Ectodermal cell (in vitro differentiated cells): ENCODE measurements around the gene PABPC3.

ENCODE experiments used
- H3K27ac ChIP-seq: 2 replicates; pipeline ENCODE4 v1.7.0; 2013; ENCODE audit warnings: mild to moderate bottlenecking, low read depth, low read length; ENCODE audit not compliant: insufficient read depth, poor library complexity, severe bottlenecking
- H3K27me3 ChIP-seq: 2 replicates; pipeline ENCODE4 v1.7.0; 2013; ENCODE audit warnings: mild to moderate bottlenecking, low read length; ENCODE audit not compliant: insufficient read depth, control insufficient read depth, poor library complexity, severe bottlenecking
- H3K36me3 ChIP-seq: one replicate; pipeline ENCODE4 v1.7.0; 2013; ENCODE audit warnings: low read length; ENCODE audit not compliant: control insufficient read depth, insufficient read depth
- H3K4me1 ChIP-seq: one replicate; pipeline ENCODE4 v1.7.0; 2013; ENCODE audit warnings: low read length; ENCODE audit not compliant: control insufficient read depth, insufficient read depth
- H3K4me3 ChIP-seq: 2 replicates; pipeline ENCODE4 v1.7.0; 2013; ENCODE audit warnings: low read depth, low read length, control low read depth; ENCODE audit not compliant: insufficient read depth
- H3K9me3 ChIP-seq: 2 replicates; pipeline ENCODE4 v1.7.0; 2013; ENCODE audit warnings: mild to moderate bottlenecking, low read length, moderate library complexity; ENCODE audit not compliant: control insufficient read depth
- WGBS, 2 experiments: methylation state at CpG; one replicate each; pipeline ENCODE4 v1.1.7; 2013; ENCODE audit warnings: missing lambda C conversion rate in 2 of 2; 5-methylcytosine and 5-hydroxymethylcytosine counted together

The PABPC3 gene

DNA sequence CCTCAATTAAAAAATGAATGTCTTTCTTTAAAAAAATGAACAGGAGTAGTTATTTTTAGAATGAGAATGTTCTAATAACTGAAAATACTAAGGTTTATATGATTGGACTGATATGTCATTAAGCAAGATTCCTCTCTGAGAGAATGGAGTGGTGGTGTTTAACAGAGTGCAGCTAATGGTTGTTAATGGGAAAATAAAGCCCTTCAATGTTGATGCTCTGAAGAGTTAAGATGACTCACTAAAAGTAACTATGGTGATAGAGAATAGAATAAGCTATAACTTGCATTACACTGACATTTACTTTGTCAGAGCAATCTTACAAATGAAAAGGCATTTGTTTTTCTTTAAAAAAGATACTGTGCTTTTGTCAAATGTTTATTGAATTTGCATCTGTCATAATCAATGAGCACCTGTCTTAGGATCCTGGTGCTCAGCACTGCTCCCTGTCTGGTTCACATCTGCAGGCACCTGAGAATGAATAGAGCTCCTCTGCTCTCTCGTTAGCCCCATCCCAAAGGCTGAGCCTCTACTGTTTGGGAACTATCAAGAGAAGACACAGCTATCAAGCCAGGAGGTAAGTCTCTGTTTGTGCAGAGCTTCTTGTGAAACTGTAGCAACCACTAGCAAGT, 15.1 kb downstream of the PABPC3 start:
- no peak overlapping the region for H3K4me3 ChIP-seq
- H3K27me3 ChIP-seq, result no peaks in the 10 kb centered on the region
- WGBS, 2 experiments, result 68 to 71% methylated on average over 1 of the region's 1 CpG
- no peaks in the 10 kb centered on the region for H3K4me1 ChIP-seq
- H3K27ac ChIP-seq, result no peak overlapping the region
- no peaks in the 10 kb centered on the region for H3K36me3 ChIP-seq
- no peaks in the 10 kb centered on the region for H3K9me3 ChIP-seq

DNA sequence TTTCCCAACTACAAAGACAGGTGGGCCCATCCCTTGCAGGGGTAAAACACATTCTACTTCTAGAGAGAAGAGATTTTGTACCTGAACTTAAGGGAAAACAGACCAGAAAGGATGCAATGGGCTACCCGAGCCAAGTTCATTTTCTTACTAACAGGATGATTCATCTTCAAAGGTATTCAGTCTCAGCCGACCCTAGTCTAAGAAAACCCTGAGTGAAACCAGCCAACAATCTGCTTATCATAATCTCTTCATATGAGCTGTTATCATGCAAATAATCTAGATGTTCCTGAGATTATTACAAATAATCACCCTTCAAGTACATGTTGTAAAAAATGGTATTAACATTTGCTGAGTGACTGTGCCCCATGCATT, 15.6 kb downstream of the PABPC3 start:
- H3K27ac ChIP-seq, result no peak overlapping the region
- H3K27me3 ChIP-seq, result no peaks in the 10 kb centered on the region
- H3K4me3 ChIP-seq, result no peak overlapping the region
- no peaks in the 10 kb centered on the region for H3K36me3 ChIP-seq
- 80 to 82% methylated on average over 2 of the region's 2 CpGs for WGBS, 2 experiments
- no peaks in the 10 kb centered on the region for H3K9me3 ChIP-seq
- no peaks in the 10 kb centered on the region for H3K4me1 ChIP-seq

DNA sequence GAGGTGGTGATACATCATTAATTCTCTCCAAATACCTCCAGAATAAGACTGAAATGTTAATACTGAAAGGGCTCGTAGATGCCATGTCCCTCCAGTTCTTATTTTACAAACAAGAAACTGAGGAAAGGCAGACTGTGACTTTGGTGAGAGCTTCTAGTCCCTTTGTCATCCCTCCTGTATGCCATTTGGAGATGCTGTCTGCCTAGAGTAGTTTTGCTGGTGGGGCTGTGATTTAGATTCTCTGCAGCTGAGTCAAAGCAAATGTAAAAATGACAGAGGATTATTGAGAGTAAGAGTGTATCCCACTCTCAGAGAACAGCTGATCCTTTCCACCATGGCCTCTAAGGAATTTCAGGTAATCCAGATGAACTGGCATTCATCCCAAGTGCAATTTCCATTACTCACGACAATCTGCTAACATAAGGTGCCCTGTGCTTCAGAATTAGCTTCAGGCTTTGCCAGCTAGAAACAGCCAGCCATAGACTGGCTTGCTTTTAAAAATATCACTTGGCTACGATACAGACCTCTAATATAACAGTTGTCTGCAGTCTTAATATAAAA, 16.8 kb downstream of the PABPC3 start:
- Histone ChIP-seq H3K27ac (no peak overlapping the region), H3K27me3 (no peaks in the 10 kb centered on the region), H3K9me3 (no peaks in the 10 kb centered on the region), H3K4me3 (no peak overlapping the region), H3K36me3 (no peaks in the 10 kb centered on the region), H3K4me1 (no peaks in the 10 kb centered on the region)
- WGBS, 2 experiments, result 68 to 82% methylated on average over 2 to 3 of the region's 3 CpGs

DNA sequence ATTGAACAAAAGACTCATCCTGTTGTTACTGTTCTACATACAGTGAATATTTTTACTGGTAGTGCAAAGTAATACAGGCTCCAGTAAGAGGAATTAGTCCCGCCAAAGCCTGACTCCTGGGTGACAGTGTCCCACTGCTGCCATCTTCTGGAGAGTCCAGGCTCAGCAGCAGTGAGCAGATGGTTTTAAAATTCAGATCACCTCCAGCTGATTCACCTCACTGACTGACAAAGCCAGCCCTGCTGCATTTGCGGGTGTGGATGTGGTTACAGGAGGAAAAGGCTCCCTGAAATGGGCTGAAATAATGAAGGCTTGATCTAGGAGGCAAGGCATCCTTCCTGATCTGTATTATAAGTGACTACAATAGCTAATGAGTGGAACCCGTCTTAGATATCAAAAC, 18.3 kb downstream of the PABPC3 start:
- Histone ChIP-seq H3K9me3 (no peaks in the 10 kb centered on the region), H3K4me3 (no peak overlapping the region), H3K36me3 (no peaks in the 10 kb centered on the region), H3K4me1 (no peaks in the 10 kb centered on the region), H3K27ac (no peak overlapping the region), H3K27me3 (no peaks in the 10 kb centered on the region)
- WGBS, 2 experiments, result 39% methylated on average over 3 of the region's 3 CpGs

DNA sequence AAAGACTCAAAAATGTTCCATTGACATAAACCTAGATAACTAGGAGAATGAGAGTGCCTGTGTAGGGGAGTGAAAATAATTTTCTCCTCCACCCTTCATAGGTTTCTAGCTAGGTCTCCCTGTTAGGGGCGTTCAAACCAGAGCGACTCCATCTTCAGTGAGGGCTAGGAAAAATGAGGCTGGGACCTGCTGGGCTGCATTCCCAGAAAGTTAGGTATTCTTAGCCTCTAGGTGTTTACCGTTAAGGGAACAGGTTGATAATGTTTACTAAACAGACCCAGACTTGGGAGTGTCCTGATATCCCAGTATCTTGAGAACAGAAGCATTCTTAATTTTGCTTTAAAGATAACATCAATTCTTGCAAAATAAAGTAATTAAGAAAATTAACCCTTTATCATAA, 20.1 kb downstream of the PABPC3 start:
- H3K9me3 ChIP-seq, result no peaks in the 10 kb centered on the region
- no peaks in the 10 kb centered on the region for H3K36me3 ChIP-seq
- 89 to 97% methylated on average over 3 of the region's 3 CpGs for WGBS, 2 experiments
- H3K27me3 ChIP-seq, result no peaks in the 10 kb centered on the region
- no peak overlapping the region for H3K4me3 ChIP-seq
- no peak overlapping the region for H3K27ac ChIP-seq
- no peaks in the 10 kb centered on the region for H3K4me1 ChIP-seq

DNA sequence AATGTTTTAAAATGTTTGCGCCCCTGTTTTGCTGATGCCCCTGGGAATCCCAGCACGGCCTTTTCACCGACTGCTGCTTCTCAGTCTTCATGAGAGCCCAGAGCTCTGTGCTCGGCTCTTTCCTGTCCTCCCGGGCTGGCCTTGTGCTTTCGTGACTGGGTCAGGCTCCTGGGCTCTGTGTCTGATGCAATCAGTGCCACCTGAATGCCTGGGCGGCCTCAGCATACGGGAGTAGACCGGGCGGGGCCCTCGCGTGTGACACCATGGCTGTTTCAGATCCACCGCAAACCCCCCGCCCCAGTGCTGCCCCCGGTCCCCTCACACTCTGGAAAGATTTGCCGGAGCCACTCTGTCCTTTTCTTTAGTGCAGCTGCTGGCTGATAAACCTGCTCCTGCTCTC, 21.4 kb downstream of the PABPC3 start:
- Histone ChIP-seq H3K27ac (no peak overlapping the region), H3K4me3 (no peak overlapping the region), H3K4me1 (no peaks in the 10 kb centered on the region), H3K27me3 (no peaks in the 10 kb centered on the region), H3K36me3 (no peaks in the 10 kb centered on the region), H3K9me3 (no peaks in the 10 kb centered on the region)
- 91 to 92% methylated on average over 16 of the region's 16 CpGs for WGBS, 2 experiments

DNA sequence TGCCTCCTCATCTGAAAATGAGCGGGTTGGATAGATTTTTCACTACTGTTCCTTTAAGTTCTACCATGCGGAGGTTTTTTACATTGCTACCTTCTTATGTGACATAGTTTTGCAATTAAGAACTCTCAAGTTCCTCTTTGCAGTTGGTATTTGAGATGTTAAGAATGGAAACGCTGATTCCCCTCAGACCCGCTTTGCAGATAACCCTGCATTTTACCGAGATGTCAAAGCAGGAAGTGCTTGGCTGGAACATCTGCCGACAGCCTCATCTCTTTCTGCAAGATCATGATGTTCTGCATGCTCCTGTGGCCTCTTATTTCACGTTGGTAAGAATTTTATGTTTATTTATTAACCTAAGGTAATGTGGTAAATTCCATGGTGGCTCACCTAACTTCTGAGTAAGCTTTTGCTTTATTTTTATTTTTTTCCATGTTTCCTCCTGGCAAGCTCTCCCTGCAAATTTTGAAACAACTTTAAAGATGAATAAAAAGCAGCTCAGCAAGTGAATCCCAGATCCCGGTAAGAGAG, 22.5 kb downstream of the PABPC3 start:
- Histone ChIP-seq H3K36me3 (no peaks in the 10 kb centered on the region), H3K9me3 (no peaks in the 10 kb centered on the region), H3K27me3 (no peaks in the 10 kb centered on the region), H3K27ac (no peak overlapping the region), H3K4me3 (no peak overlapping the region), H3K4me1 (no peaks in the 10 kb centered on the region)
- 90 to 93% methylated on average over 8 of the region's 8 CpGs for WGBS, 2 experiments

DNA sequence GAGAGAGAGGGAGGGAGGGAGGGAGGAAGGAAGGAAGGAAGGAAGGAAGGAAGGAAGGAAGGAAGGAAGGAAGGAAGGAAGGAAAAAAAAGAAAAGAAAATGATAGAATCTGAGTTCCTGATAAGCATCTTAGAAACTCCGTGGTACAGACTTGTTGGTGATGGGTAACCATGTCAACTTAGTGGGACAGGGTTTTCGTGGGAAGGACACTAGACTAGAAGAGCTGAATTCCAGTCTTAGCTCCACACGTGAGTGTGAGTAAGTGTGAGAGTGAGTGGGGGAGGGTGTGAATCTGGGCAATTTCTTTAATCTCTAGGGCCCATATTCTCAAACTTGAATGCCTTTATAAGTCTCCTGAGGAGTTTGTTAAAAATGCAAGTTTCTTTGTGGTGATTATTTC, 35.0 kb downstream of the PABPC3 start:
- Histone ChIP-seq H3K36me3 (no peaks in the 10 kb centered on the region), H3K4me3 (no peak overlapping the region), H3K27ac (no peak overlapping the region), H3K4me1 (peaks cover 3% of the 10 kb centered on the region), H3K27me3 (no peaks in the 10 kb centered on the region), H3K9me3 (peaks cover 3% of the 10 kb centered on the region)
- WGBS, 2 experiments, result 60 to 80% methylated on average over 3 of the region's 3 CpGs

DNA sequence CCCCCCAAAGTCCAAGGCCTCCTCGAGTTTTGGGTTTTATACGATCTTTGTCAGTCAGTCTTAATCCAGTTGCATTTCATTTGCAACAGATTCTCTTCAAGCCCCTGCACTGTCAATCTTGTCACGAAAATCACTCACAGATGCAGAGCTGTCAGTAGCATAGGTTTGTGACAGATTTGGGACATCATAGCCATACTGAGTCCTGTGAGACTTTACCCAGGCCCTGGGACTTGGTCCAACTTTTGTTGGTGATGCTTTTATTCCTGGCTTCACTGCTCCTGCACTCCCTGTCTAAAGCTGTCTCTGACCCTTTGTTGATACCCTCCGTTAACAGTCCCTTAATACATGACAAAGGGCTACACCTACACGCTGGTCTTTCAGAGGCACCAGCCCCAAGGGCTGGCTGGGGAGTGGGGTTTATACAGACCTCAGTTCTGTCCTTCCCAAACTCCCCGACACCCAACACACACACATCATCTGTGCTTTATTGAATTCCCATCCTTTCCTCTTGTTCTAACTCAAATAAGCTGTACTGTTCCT, 36.0 kb downstream of the PABPC3 start:
- H3K9me3 ChIP-seq, result peaks cover 3% of the 10 kb centered on the region
- 52 to 55% methylated on average over 6 of the region's 6 CpGs for WGBS, 2 experiments
- no peaks in the 10 kb centered on the region for H3K27me3 ChIP-seq
- no peak overlapping the region for H3K4me3 ChIP-seq
- no peaks in the 10 kb centered on the region for H3K36me3 ChIP-seq
- no peak overlapping the region for H3K27ac ChIP-seq
- H3K4me1 ChIP-seq, result peaks cover 5% of the 10 kb centered on the region

DNA sequence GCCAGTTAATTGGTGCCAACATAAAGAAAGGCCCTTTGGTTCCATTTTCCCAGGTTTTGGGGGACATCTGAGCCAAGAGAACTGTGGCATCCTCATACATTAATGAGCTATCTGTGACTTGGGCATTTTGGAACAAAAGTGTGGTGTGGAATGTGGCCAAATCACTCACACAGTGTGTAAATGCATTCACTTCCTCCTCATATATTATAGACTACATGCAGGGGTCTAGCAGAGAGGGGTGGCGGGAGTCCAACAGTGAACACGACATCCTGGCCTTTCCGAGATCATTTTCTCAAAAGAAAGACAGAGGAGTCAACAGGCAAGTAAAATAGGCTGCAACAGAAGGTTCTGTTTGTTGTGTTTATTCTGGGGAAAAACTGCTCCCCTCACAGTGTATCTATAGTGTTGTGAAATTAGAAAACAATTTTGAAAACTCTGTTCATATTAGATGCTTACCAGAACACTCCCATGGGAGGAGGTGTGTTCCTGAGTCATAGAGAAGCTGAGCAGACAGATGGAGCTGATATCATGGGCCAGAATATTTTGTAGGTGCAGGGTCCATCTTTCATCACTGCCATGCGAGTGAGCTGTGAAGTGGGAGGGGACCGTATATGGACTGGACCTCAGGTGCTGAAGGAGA, 36.9 kb downstream of the PABPC3 start:
- Histone ChIP-seq H3K36me3 (no peaks in the 10 kb centered on the region), H3K4me3 (no peak overlapping the region), H3K27ac (no peak overlapping the region), H3K27me3 (no peaks in the 10 kb centered on the region), H3K4me1 (peaks cover 12% of the 10 kb centered on the region), H3K9me3 (peaks cover 3% of the 10 kb centered on the region)
- 91 to 95% methylated on average over 5 of the region's 5 CpGs for WGBS, 2 experiments
